Measurements from ENCODE around the gene TYROBP. TPM values are rescaled to one million over a fixed set of nuclear protein-coding genes. Genes with fewer than 3 reads are reported as not detected.

TYROBP gene
- total and polyA plus RNA-seq, 4 donors, result 17.0 to 1,276 (median 417) TPM

DNA sequence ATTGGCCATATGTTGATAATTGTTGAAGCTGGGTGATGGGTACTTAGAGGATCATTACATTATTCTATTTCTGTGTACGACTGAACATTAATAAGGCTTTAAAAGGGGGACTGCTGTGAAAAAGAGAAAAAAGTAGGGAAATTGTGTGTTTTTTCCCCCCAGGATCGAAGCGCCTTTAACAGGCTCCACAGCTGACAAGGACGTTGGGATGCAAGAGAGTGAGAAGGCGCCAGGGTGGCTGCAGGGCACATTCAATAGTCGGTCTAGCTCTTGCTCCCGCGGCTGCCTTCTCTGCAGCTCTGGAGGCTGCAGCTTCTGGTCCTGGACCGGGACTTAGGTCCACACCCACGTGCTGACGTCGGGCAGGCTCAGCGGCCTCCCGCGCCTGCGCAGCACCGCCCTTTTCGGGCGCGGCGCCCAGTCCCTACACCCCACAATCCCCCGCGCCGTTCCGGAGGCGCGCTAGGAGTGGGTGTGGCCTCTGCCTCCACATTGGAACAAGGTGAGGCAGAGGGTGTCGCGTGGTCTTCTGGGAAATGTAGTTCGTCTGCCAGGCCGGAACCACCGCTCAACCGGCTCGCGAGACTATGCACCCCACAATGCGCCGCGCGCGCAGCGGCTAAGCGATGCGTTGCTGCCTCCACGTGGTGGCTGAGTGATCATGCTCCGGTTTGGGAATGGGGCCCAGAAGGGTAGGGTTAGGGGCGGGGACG, 23.2 kb upstream of the TYROBP start:
- H3K36me3 ChIP-seq (ENCODE audit: control insufficient read depth in 4 of 4, insufficient read depth in 4 of 4, low read length in 4 of 4), result no peaks in the 10 kb centered on the region
- no peaks in the 10 kb centered on the region for H3K27me3 ChIP-seq (ENCODE audit: control insufficient read depth in 3 of 3, insufficient read depth in 3 of 3, low read length in 2 of 3)
- H3K9ac ChIP-seq (ENCODE audit: insufficient read depth in 1 of 2, low read length in 2 of 2), result peak overlapping the region in 1 of 2 donors; percentile 17
- no peak overlapping the region for H3K4me3 ChIP-seq
- DNase-seq, result peak; percentile 99 to 100 (median 100)
- 0 to 1% methylated on average over 47 of the region's 47 CpGs for WGBS, 2 donors
- peak; percentile 100 for ATAC-seq (ENCODE audit: insufficient read depth, low FRiP score)
- TF ChIP-seq CTCF (IDR thresholded peaks at IDR 0.05; ENCODE audit: control extremely low read depth, extremely low read depth), result peak; percentile 96
- no peaks in the 10 kb centered on the region for H3K9me3 ChIP-seq (ENCODE audit: control insufficient read depth in 4 of 4, insufficient read depth in 3 of 4, low read length in 3 of 4)
- H3K27ac ChIP-seq (ENCODE audit: low read depth in 1 of 2, low read length in 1 of 2), result peak overlapping the region; percentile 57 to 68
- peaks cover 0 to 17% (median 8%) of the 10 kb centered on the region in 5 donors for H3K4me1 ChIP-seq (ENCODE audit: control insufficient read depth in 5 of 5, insufficient read depth in 5 of 5, low read length in 5 of 5)

DNA sequence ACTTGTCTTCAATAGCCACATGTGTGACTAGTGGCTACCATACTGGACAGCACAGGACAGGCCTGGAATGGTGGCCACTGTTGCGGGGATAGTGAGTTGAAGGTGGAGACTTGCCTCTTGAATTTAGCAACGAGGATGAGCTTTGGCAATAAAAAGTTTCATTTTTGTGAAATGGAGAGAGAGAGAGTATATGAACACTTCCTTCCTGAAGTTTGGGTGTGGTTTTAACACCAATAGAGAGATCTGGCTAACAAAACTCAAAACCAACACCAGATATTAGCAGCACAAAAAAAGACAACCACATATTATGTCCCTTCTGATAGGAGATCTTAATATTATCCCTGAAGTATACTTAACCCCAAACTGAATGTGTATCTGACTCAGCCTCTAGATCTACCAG, 21.8 kb upstream of the TYROBP start:
- no peak for ATAC-seq (ENCODE audit: insufficient read depth, low FRiP score)
- WGBS, 2 donors, result 24 to 57% methylated on average over 2 of the region's 2 CpGs
- TF ChIP-seq CTCF (IDR thresholded peaks at IDR 0.05; ENCODE audit: control extremely low read depth, extremely low read depth), result no peak

GRCh38 chr19:35928507-35928906, 20.4 kb upstream of the TYROBP start:
- H3K36me3 ChIP-seq (ENCODE audit: control insufficient read depth in 4 of 4, insufficient read depth in 4 of 4, low read length in 4 of 4), result no peaks in the 10 kb centered on the region
- H3K9ac ChIP-seq (ENCODE audit: insufficient read depth in 1 of 2, low read length in 2 of 2), result no peak overlapping the region
- H3K27ac ChIP-seq (ENCODE audit: low read depth in 1 of 2, low read length in 1 of 2), result no peak overlapping the region
- H3K4me1 ChIP-seq (ENCODE audit: control insufficient read depth in 5 of 5, insufficient read depth in 5 of 5, low read length in 5 of 5), result peaks cover 0 to 8% (median 0%) of the 10 kb centered on the region in 5 donors
- ATAC-seq (ENCODE audit: insufficient read depth, low FRiP score) (no peak), DNase-seq (no peak)
- WGBS, 2 donors, result 72 to 81% methylated on average over 5 of the region's 5 CpGs
- H3K9me3 ChIP-seq (ENCODE audit: control insufficient read depth in 4 of 4, insufficient read depth in 3 of 4, low read length in 3 of 4), result peaks cover 0 to 8% (median 0%) of the 10 kb centered on the region in 4 donors
- no peak overlapping the region for H3K4me3 ChIP-seq
- no peaks in the 10 kb centered on the region for H3K27me3 ChIP-seq (ENCODE audit: control insufficient read depth in 3 of 3, insufficient read depth in 3 of 3, low read length in 2 of 3)
- no peak for TF ChIP-seq CTCF (IDR thresholded peaks at IDR 0.05; ENCODE audit: control extremely low read depth, extremely low read depth)

More for the DNA sequence above, 21.8 kb upstream of the TYROBP start:
- no peak for DNase-seq
- Histone ChIP-seq H3K9ac (ENCODE audit: insufficient read depth in 1 of 2, low read length in 2 of 2) (no peak overlapping the region), H3K9me3 (ENCODE audit: control insufficient read depth in 4 of 4, insufficient read depth in 3 of 4, low read length in 3 of 4) (peaks cover 0 to 8% (median 0%) of the 10 kb centered on the region in 4 donors), H3K27ac (ENCODE audit: low read depth in 1 of 2, low read length in 1 of 2) (peak overlapping the region in 1 of 2 donors; percentile 6), H3K4me1 (ENCODE audit: control insufficient read depth in 5 of 5, insufficient read depth in 5 of 5, low read length in 5 of 5) (peaks cover 0 to 8% (median 0%) of the 10 kb centered on the region in 5 donors), H3K4me3 (no peak overlapping the region), H3K36me3 (ENCODE audit: control insufficient read depth in 4 of 4, insufficient read depth in 4 of 4, low read length in 4 of 4) (no peaks in the 10 kb centered on the region), H3K27me3 (ENCODE audit: control insufficient read depth in 3 of 3, insufficient read depth in 3 of 3, low read length in 2 of 3) (no peaks in the 10 kb centered on the region)
